ENCODE data around the gene RNF113B.

Gene RNF113B

DNA sequence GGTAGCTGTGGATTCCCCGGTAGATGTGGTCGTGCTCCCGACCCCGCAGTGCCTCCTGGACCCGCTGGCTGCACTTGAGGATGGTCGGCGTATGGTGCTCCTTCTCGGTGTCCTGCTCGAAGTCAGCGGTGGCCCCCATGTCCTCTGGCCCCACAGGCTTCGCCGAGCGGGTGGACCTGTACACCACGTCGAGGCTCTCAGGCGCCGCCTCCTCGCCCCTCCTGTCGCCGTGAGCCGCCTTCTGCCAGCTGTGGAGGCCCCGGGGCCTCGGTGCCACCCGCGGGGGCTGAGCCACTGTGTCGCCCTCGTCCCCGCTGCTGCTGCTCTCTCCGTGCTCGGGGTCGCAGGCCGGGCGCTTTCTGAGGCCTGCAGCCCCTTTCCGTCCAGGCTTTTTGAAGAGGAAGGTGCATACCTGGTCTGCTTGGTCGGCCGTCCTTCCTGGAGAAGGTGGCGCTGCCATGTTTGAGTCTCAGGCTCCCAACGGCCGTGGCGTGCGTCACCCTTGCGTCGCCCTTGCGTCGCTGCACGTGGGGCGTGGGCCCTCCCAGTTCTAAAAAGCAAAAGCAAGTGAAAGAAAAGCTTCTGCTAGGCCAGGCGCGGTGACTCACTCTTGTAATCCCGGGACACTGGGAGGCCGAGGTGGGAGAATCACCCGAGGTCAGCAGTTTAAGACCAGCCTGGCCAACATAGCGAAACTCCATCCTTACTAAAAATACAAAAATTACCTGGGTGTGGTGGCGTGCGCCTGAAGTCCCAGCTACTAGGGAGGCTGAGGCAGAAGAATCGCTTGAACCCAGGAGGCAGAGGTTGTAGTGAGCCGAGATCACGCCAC is at the start of gene RNF113B:
RNF113B (minus strand) TSS at position 493 of the 832 bp plus-strand sequence; CDS start at position 460, 33 bp downstream.
- no peak for DNase-seq (ENCODE audit: low spot score)

DNA sequence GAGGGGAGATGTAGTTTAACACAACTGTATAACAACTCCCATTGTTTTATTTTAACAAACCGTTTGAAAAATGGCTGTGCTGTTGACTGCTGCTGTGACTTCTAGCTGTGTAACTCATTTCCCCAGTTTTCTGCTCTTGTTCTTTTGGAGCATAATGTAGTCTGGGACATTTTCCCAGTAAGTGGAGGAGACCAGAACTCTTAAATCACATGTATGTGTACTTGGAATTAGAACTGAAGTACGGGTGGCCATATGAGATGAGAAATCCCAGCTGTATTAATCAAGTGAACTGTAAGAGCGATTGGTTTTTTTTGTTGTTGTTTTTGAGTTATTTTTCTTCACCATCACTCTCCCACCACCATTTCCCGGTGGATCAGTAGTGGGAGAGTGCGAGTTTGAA is 49.4 kb upstream of the RNF113B start:
- DNase-seq (ENCODE audit: low spot score), result no peak

DNA sequence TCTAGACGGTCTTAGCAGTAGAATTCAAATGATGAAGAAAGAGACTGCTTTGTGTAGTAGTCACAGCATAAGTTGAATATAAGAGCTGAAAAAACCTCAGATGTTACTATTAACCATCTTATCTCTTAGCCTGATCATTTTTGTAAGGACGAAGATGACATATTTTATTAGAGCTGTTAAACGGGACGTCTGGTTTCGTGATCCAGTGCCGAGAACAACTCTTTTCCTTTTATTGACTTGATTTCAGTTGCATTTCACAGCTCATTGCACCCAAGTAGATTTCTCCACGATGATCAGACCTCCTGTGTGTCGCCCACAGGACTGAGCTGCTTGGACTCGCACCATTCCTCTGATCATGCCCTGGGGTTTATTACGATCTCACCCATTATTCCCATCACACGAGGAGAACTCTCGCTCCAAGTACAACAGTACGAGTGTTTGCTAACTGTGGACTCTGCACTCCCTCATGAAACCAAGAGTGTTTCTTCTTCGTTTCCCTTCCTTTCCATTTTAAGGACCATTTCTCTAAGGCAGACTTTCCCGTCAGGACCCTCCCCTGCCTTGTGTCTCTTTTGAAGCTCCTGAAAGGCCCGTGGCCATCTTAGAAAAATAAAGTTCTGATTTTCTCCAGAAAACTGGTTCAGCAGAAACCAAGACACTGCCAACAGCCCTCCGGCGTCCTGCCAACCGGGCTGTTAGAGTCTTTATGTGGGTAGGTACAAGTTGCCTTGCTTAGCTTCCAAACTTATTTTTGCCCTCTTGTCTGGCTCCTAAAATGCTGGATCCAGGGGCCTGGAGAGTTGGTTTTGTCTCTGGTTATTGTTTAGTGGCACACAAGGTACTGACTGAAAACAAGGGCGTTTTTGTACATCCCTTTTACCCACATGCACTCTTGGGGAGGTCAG is 48.2 kb upstream of the RNF113B start:
- DNase-seq (ENCODE audit: low spot score), result no peak

DNA sequence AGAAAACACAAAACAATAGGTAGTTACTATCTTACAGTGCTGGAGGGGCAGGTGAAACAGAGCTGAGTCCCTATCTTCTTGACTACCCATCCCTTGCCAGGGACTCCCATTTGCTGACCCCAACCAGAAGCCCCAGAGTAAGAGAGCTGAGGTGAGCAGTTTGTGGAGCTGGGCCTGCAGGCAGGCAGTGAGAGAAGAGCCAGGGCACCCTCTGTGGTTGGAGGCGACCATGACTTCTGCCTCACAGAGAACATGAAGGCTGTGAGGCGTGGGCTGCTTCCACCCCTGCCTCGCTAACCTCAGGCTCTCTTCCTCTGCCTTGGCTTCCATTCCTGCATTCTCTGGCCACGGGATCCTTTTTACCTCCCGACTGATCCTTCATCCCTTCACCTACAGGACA is 47.5 kb upstream of the RNF113B start:
- DNase-seq (ENCODE audit: low spot score), result no peak

DNA sequence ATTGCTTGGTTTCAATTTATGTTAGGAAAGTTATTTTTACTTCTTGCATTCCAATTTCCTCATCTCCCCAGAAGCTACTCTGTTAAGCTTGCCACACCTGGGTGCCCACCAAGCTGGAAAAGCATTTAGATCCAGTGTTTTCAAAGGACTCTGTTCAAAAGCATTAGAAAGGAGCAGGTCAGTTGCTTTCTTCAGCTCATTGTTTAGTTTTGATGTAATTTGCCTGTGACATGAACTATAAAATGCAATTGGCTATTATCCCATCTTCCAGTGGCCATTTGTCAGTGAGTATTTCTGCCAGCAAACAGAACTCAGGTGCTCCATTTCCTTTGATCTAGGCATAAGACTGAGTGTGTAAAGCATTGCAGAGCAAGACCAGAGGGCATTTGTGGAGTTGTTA is 46.7 kb upstream of the RNF113B start:
- no peak for DNase-seq (ENCODE audit: low spot score)

DNA sequence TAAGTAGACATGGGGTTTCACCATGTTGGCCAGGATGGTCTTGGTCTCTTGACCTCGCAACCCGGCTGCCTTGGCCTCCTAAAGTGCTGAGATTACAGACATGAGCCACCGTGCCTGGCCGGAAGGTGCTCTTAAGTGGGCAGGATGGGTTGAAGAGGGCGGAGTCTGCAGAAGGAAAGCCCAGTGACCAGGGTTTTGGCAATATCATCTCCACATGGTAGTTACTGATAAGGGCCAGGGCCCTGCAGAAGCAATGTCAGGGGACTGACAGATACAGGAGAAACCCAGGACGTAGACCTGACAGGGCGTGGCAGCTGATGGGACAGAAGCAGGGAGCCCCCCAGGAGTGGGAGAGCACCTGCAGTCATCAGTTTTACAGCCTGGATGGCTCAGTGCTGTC is 45.7 kb upstream of the RNF113B start:
- DNase-seq (ENCODE audit: low spot score), result no peak

DNA sequence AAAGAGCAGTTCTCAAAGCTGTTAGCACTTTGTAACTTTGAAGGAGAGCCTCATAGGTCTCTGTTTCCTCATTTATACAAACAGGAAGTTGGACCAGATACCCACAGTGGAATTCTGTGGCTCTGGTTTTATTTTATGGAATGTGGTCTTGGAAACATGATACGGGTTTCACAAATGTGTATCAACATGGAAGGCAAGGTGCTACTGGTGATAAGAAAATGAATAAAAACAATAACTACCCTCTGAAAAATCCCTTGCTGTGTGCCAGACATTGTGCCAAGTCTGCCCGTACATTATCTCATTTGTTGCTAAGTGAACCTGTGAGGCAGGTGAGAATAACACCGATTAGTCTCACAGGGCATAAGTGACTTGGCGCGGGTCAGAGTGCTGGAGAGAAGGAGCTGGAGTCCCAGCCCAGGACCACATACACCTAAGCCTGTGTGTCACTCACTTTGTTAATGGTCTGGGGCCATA is 45.0 kb upstream of the RNF113B start:
- no peak for DNase-seq (ENCODE audit: low spot score)

DNA sequence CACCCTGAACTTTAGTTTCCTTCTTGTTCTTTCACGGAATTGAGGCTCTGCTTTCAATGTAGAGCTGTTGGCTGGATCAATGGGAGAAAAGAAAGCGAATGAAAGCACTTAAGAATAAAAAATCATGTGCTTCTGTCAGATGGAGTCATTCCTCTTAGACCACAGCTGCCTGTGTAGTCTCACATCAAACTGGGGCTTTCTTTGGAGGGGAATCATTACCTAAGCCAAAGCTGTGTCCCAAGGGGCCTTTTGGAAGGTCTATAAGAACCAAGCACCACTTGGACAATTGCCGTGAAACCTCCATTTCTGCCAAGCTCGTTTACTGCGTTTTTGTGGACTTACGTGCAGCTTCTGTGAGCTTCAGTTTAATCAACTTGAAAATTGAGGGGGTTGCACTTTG is 44.2 kb upstream of the RNF113B start:
- DNase-seq (ENCODE audit: low spot score), result no peak

DNA sequence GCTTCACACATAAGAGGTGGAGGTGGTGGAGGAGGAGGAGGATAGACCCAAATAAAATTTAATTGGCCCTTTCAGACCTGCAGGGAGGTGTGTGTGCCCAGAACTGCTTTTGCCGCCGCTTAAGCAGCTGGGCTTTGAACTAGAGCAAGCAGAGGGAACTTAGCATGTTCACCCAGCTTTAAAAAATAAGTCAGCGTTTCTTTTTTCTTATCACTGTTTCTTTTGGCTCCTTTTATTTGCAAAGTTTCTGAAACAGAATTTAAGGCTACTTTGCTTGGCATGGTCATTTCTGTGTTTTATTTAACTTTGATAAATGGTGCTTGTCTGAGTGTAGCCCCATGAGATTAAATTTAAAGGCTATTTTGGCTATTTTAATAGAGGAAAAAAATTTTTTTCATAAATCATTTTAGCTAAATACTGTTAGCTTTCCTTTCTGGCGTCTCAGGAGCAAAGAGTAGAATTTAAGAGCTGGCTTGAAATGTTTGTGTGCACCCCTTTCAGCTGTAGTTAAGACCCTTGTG is 43.3 kb upstream of the RNF113B start:
- DNase-seq (ENCODE audit: low spot score), result no peak

DNA sequence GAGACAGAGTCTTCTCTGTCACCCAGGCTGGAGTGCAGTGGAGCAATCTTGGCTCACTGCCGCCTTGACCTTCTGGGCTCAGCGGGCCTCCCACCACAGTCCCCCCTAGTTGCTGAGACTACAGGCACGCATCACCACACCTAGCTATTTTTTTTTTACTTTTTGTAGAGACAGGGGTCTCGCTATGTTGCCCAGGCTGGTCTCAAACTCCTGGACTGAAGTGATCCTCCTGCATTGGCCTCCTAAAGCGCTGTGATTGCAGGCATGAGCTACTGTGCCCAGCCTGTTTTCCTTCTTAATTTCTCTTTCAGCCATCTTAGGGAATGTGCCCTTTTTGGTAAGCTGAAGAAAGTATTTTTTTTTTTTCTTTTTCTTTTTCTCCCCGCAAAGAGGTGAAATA is 42.6 kb upstream of the RNF113B start:
- no peak for DNase-seq (ENCODE audit: low spot score)

DNA sequence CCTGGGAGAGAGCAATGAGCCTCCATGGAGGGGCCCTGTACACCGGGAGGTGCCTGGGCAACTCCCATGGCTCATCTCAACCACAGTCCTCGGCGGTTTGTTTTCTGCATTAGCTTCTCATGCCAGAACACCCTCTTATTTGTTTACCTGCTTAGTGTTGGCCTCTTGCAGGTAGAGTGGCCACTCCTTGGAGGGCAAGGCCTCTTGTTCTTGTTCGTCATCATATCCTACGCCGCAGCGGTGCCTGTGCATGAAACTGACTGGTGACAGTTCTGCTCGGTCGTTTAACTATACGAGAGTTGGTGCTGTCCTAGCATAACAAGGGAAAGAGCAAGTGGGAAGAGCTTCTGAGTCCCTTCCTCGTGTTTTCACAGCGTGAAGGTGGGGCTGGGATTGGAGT is 40.5 kb upstream of the RNF113B start:
- DNase-seq (ENCODE audit: low spot score), result no peak

DNA sequence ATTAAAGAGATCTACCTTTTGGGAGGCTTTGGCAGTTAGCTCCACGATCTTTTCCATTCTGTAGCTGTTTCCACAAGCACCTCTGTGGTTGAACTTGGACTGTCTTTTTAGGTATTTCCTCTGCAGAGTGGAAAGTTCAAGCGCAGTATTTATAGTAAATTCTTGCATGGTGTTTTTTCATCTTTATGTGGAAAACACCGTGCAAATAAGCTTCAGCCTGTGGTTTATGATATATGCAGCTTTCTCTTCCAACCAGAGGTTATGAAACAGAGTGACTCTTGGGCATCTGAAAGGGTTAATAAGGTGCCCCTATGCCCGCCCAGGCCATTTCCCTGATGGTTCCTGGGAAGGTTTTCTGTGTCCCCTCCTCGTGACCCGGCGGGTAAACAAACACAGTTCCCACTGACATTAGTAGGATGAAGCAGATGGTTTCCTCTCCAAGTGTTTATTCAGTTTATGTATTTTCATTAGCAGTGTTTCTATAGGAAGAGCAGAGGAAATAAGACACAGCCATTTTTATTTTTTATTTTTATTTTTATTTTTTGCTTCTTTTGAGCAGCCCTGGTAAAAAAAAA is 39.7 kb upstream of the RNF113B start:
- no peak for DNase-seq (ENCODE audit: low spot score)

DNA sequence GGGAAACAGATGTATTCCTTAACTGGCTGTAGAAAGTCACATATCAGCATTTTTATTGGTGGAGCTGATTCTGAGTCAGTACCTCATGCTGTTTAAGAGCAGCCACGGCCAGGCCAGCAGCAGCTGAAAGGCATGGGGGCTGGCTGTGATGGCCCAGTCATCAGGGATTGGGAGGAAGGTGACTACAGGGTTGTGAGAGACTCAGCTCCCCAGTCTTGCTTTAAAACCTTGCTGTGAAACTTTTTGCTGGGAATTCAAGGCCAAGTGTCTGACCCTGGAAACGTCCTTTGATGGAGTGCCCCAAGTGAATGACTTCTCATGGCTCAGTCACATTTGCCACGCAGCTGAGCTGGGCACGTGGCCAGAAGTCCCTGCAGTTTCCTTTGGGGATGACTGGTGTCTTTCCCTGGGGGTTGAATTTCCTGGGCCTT is 39.1 kb upstream of the RNF113B start:
- peak; percentile 29 for DNase-seq (ENCODE audit: low spot score)

DNA sequence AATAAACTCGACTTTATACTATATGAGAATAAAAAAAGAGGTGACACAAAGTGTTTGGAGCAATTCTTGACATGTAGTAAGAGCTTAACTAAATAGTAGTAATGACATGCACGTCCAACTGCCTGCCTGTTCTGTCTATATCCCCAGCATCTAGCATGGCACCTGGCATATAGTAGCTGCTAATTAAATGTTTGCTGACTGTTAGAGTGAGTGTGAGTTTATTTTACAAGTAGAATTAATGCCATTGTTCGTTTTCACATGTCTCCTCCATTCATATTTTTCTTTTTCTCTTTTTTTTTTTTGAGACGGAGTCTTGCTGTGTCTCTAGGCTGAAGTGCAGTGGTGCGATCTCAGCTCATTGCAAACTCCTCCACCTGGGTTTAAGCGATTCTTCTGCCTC is 38.4 kb upstream of the RNF113B start:
- DNase-seq (ENCODE audit: low spot score), result no peak

DNA sequence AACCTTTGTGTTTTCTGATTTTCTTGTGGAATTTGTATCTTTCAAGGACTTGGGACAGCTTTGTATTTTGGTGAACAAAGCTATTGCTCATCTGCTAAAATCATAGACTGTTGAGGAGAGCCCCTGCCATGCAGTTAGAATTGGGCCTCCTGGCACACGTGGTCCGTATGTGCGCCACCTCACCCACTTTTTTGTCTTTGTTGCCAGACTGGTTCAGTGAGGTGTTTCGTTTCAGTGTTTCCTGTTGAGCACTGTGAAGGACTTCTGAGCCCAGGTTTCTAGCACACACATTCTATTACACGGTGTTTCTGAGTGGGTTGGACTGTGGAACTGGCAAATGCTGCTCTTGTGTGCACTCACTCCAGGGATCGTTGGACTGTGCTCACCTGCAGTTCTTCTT is 37.6 kb upstream of the RNF113B start:
- no peak for DNase-seq (ENCODE audit: low spot score)

DNA sequence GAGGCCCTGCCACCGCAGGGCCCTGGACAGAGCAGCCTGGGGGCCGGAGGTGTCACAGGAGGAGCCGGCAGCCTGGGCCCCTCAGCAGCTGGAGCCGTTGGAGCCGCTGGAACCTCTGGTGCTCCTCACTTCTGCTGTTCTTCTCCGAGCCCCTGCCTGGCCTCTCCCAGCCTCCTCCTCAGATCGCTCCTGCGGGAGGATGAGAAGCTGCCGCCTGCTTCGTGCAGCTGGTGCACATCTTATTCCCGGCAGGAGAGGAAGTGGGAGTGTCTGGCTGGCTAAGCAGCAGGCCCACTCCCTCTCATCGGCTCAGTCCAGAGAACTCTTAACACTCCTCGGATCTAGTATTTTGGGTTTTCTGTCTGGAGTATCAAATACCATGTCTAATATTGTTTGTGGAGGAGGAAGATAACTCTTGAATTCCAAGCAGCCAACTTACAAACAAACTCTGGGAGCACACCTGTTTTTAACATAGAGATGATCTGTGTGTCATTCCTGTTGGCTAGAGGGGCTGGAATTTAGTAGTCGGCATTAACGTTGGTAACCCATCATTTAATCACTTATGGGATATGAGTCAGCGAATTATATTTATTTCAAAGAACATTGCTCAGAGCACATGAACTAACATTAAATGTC is 37.1 kb upstream of the RNF113B start:
- DNase-seq (ENCODE audit: low spot score), result no peak

DNA sequence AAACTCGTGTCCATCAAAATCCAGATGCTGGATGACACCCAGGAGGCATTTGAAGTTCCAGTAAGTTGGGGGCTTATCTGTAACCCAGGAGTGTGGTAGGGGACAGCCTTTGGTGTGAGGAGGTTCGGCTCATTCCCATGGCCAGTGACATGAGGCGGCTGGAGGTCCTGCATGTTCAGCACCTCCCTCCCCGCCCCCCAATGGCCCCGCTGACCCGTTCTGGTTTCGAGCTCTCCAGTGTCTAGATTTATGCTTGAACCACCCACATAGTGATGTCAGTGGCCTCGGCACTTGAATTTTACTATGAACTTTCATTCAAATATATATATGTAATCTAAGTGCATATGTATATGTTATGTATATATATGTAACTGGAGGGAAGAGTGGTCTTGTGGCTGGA is 36.3 kb upstream of the RNF113B start:
- no peak for DNase-seq (ENCODE audit: low spot score)

DNA sequence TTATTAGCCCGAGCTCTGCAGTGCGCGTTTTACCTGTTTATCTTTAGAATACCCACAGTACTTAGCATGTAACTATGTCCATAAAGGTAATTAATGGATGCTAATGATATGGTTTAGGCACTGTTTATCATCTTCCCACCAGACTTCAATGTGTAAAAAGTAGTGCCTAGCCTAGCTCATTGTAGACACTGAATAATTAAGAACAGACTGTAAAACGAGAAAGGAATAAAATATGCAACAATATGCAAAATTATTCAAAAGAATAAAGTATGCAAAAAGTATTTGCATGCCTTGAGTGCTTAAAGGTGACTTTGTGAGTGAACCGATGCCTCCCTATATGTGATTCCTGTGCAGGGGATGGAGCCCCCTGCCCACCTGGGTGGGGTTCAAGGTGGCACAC is 35.7 kb upstream of the RNF113B start:
- no peak for DNase-seq (ENCODE audit: low spot score)

DNA sequence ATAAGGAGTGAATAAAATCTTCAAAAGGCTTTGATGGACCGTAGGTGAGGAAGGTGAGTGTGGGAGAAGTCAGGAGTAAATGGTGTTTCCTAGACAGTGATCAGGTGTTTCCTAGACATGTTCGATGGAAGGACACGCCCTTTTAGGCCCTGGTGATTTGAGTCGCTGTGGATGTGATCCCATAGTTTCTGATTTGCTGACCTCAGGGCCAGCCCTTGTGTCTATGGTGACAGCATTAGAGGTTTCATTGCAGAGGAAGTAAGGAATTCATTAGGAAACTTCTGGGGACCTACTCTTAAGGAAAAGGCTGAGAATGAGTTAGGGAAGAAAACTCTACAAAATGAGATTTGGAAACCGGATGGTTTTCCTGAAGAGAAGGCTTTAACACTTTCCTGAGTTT is 31.5 kb upstream of the RNF113B start:
- no peak for DNase-seq (ENCODE audit: low spot score)

DNA sequence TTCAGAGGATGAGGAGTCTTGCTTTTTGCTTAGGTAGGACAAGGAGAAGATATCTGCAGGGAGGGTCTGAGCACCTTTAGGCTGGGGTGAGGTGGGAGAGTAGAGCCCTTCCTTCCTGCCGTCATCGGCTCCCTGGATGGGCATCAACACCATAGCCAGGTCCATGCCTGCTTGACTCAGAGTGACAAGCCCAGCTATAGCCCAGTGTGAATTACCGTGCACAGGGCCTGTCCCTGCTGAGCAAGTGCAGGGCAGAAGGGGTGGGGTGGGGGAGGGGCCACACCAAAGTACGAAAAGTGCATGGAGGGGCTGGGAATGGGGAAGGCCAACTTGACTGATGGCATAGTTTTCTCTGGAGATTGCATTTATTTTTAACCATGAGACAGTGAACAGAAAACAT is 30.3 kb upstream of the RNF113B start:
- DNase-seq (ENCODE audit: low spot score), result no peak

DNA sequence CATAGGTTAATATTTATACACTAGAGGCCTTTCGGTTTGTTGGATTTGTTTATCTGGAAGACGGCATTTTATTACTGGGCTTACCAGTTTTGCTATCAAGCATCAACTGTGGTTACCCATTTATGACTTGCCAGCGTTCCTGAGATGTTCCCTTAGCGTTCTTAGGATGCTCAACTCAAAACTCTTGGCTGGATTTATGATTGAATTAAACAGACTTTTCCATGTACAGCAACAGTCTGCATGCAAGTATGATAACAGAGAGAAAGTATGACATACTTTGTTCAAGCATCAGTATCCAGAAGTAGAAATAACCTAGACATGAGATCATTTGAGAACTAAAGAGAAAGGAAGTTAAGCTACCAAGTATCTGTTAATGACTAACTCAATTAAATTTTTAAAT is 29.9 kb upstream of the RNF113B start:
- no peak for DNase-seq (ENCODE audit: low spot score)

DNA sequence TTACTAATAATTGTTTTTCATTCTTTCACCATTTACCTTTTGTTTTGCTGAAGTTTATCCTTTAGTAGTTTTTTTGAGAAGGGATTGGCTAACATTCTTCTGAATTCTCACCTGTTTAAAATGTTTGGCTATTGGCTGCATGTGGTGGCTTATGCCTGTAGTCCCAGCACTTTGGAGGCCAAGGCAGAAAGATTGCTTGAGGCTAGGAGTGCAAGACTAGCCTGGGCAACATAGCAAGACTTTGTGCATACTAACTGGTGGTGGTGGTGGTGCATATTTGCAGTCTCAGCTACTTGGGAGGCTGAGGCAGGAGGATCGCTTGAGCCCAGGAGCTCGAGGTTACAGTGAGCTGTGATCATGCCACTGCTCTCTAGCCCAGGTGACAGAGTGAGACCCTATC is 27.5 kb upstream of the RNF113B start:
- DNase-seq (ENCODE audit: low spot score), result no peak

Data from COLO829 (cell line).